Nephron (organoid): ENCODE results near the gene KCTD16.

ENCODE experiments used
- H3K27ac Mint-ChIP-seq, 3 experiments: 2 replicates each; pipeline ENCODE4 v1.8.0; 2020; ENCODE audit warnings: mixed read lengths in 3 of 3, mild to moderate bottlenecking in 2 of 3, moderate library complexity in 1 of 3
- H3K27me3 Mint-ChIP-seq: 2 replicates; pipeline ENCODE4 v1.8.0; 2021; ENCODE audit warnings: low read depth, mild to moderate bottlenecking, moderate library complexity, mixed read lengths
- H3K36me3 Mint-ChIP-seq: 2 replicates; pipeline ENCODE4 v1.8.0; 2020; ENCODE audit warnings: low read depth, mixed read lengths
- H3K4me1 Mint-ChIP-seq: 2 replicates; pipeline ENCODE4 v1.8.0; 2020; ENCODE audit warnings: mixed read lengths
- H3K4me3 Mint-ChIP-seq, 3 experiments: 2 replicates each; pipeline ENCODE4 v1.8.0; 2020; ENCODE audit warnings: mild to moderate bottlenecking in 3 of 3, mixed read lengths in 3 of 3, moderate library complexity in 2 of 3
- H3K9me3 Mint-ChIP-seq: 2 replicates; pipeline ENCODE4 v1.8.0; 2020; ENCODE audit warnings: mixed read lengths
- TF ChIP-seq, protein P1 (sequence below), 3 experiments: fragments of 200-600 bp; sonication (generic); IDR thresholded peaks; one replicate each; pipeline ENCODE4 v1.5.0; 2021; ENCODE audit warnings: antibody characterized with exemption in 3 of 3; ENCODE audit not compliant: unreplicated experiment in 3 of 3

Gene KCTD16

DNA sequence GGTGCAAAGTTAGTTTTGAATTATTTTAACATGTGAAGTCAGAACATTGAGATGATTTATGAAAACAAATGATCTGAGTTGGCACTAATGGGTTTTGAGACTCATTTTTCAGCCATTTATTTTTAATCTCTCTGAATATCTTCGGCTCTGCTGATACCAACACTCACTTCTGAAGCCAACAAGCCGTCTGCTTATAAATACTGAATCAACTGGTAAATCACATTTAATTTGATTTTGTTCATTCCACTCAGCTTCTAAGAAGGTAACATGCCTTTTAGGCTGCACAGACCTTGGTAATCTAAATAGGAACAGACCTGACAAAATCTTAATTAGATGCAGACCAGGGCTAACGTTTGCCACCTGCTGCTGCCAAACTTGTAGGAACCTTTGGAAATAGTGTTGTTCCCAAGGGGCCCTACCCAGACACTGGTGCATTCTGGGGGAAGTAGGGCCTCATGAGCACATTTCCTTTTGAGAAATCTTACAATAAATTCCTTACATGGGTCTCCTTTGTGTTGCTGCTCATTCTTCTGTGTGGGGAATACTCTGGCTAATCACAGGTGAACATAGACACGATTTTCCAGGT, 182.2 kb downstream of the KCTD16 start:
- Mint-ChIP-seq H3K9me3 (no peaks in the 10 kb centered on the region), H3K4me3 (no peak overlapping the region), H3K27me3 (no peaks in the 10 kb centered on the region), H3K27ac (peak overlapping the region in 1 of 3 experiments; percentile 71), H3K4me1 (no peaks in the 10 kb centered on the region), H3K36me3 (no peaks in the 10 kb centered on the region)
- TF ChIP-seq, protein P1, sequence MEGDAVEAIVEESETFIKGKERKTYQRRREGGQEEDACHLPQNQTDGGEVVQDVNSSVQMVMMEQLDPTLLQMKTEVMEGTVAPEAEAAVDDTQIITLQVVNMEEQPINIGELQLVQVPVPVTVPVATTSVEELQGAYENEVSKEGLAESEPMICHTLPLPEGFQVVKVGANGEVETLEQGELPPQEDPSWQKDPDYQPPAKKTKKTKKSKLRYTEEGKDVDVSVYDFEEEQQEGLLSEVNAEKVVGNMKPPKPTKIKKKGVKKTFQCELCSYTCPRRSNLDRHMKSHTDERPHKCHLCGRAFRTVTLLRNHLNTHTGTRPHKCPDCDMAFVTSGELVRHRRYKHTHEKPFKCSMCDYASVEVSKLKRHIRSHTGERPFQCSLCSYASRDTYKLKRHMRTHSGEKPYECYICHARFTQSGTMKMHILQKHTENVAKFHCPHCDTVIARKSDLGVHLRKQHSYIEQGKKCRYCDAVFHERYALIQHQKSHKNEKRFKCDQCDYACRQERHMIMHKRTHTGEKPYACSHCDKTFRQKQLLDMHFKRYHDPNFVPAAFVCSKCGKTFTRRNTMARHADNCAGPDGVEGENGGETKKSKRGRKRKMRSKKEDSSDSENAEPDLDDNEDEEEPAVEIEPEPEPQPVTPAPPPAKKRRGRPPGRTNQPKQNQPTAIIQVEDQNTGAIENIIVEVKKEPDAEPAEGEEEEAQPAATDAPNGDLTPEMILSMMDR (IDR thresholded peaks at IDR 0.05; ENCODE audit: unreplicated experiment in 3 of 3) = no peak

DNA sequence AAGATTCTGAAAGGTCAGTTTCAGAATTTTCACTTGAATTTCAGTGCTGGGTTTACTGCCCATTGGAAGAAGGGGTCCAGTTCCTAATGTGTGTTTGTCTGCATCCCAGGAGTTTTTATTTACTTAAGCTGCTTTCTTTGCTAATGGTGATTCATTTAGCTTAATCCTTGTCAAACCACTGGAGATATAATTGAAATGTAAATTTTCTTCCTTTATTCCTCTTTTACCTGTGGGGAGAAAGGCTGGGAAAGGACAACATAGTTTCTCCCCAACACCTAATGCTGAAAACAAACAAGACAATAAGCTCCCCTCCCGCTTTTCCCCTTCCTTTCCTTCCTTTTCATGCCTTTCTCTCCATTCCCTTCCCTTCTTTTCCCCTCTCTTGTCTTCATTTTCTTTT, 185.8 kb downstream of the KCTD16 start:
- H3K27me3 Mint-ChIP-seq = no peaks in the 10 kb centered on the region
- no peak overlapping the region for H3K4me3 Mint-ChIP-seq
- TF ChIP-seq, protein P1 (IDR thresholded peaks at IDR 0.05; ENCODE audit: unreplicated experiment in 3 of 3) = no peak

DNA sequence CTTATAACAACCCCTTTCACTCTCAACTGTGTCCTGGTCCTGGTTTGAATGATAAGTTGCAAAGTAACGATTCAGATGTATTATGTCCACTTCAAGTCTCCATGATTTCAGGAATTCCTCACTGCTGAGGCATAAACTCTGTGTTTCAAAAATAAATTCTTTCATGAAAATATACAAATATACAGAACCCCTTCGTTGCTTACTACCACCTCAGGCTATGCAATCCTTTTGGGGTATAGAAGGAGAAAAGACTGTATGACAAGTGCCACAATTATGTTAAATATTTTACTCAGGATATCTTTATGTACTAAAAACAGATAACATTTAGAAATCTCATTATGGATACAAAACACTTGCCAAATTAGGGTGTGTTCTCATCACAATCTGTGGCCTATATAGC, 190.7 kb downstream of the KCTD16 start:
- TF ChIP-seq, protein P1 (IDR thresholded peaks at IDR 0.05; ENCODE audit: unreplicated experiment in 3 of 3) = no peak
- H3K4me1 Mint-ChIP-seq = no peaks in the 10 kb centered on the region
- H3K36me3 Mint-ChIP-seq = no peaks in the 10 kb centered on the region
- H3K27ac Mint-ChIP-seq = no peak overlapping the region
- peaks cover 11% of the 10 kb centered on the region for H3K27me3 Mint-ChIP-seq
- no peak overlapping the region for H3K4me3 Mint-ChIP-seq
- no peaks in the 10 kb centered on the region for H3K9me3 Mint-ChIP-seq

More for the DNA sequence above, 185.8 kb downstream of the KCTD16 start:
- Mint-ChIP-seq H3K9me3 (no peaks in the 10 kb centered on the region), H3K27ac (no peak overlapping the region), H3K36me3 (no peaks in the 10 kb centered on the region), H3K4me1 (no peaks in the 10 kb centered on the region)

DNA sequence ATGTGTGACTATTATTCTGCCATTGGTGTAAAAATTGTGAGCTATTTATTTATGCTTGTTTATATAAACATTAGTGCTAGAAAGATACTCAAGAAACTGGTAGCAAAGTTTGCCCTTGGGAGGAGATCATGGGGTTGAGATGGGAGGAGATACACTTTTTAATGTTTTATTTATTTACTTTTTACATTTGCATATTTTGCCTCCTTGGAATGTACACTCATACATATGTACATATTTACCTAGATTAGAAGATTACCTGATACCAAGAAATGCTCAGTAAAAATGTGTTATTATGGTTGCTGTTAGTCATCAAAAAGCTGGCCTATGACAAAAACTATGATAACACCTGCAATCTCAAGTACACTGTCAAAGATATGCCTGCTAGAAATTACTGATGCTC, 195.2 kb downstream of the KCTD16 start:
- no peak overlapping the region for H3K4me3 Mint-ChIP-seq
- peaks cover 15% of the 10 kb centered on the region for H3K27me3 Mint-ChIP-seq
- no peaks in the 10 kb centered on the region for H3K36me3 Mint-ChIP-seq
- H3K27ac Mint-ChIP-seq = no peak overlapping the region
- TF ChIP-seq, protein P1 (IDR thresholded peaks at IDR 0.05; ENCODE audit: unreplicated experiment in 3 of 3) = no peak
- H3K9me3 Mint-ChIP-seq = no peaks in the 10 kb centered on the region
- H3K4me1 Mint-ChIP-seq = peaks cover 20% of the 10 kb centered on the region

DNA sequence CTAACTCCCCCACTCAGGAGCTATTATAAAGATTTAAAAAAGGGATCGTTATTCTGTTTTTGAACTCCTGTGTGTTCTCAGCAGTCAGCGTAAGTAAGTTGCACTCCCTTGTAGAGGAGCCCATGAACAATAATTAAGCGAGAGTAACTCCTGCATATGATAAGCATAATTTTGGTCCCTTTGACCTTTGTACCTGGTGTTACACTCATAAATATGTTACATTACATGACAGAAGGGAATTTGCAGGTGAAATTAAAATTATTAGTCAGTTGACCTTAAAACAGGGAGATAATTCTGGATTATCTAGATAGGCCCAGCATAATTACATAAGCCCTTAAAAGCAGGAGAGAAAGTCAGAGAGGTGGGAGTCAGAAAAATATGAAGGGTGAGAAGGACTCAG, 197.3 kb downstream of the KCTD16 start:
- Mint-ChIP-seq H3K27ac (peak overlapping the region; percentile 63 to 79 (median 74)), H3K36me3 (no peaks in the 10 kb centered on the region), H3K4me3 (no peak overlapping the region), H3K4me1 (peaks cover 20% of the 10 kb centered on the region), H3K27me3 (peaks cover 9% of the 10 kb centered on the region), H3K9me3 (no peaks in the 10 kb centered on the region)
- TF ChIP-seq, protein P1 (IDR thresholded peaks at IDR 0.05; ENCODE audit: unreplicated experiment in 3 of 3) = no peak

DNA sequence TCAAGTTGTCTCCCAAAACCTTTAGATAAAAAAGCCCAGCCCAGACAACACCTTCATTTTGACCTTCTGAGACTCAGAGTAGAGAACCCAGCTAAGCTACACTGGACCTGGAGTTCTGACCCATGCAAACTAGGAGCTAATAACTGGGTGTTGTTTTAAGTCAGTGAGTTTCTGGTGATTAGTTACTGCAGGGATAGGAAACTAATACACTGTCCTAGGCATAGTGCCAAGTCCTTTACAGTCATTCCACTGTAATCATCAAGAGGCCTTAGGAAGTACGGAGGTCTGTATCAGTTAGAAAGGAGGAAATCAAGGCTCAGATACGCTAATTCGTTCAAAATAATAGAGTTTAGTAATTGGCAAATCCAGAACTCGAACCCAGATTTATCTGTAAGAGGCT, 197.9 kb downstream of the KCTD16 start:
- Mint-ChIP-seq H3K27ac (peak overlapping the region; percentile 63 to 79 (median 74)), H3K4me3 (no peak overlapping the region), H3K27me3 (peaks cover 8% of the 10 kb centered on the region), H3K4me1 (peaks cover 20% of the 10 kb centered on the region), H3K9me3 (no peaks in the 10 kb centered on the region), H3K36me3 (no peaks in the 10 kb centered on the region)
- TF ChIP-seq, protein P1 (IDR thresholded peaks at IDR 0.05; ENCODE audit: unreplicated experiment in 3 of 3) = no peak
